LNCAP (cell line): Measurements from ENCODE around the gene MIEF2.

Experiments
- CTCF ChIP-seq: fragments of 450-650 bp; IDR thresholded peaks from 2 replicates; pipeline ENCODE4 v1.5.1; 2017; ENCODE audit warnings: mild to moderate bottlenecking

MIEF2 gene

GRCh38 chr17:18291718-18292540 lies 31.5 kb downstream of the MIEF2 start:
- no peak for TF ChIP-seq CTCF

GRCh38 chr17:18300725-18301480 lies 40.4 kb downstream of the MIEF2 start:
- no peak for TF ChIP-seq CTCF

- TF ChIP-seq CTCF, result no peak
Measured at GRCh38 chr17:18309202-18309601, 48.7 kb downstream of the MIEF2 start.

- TF ChIP-seq CTCF, result no peak
Measured at GRCh38 chr17:18314059-18314730, 53.7 kb downstream of the MIEF2 start.

GRCh38 chr17:18314731-18315561 lies 54.5 kb downstream of the MIEF2 start, which contains the start of the genes SMCR8 and TOP3A:
Gene SMCR8, plus strand, starts transcription at chr17:18315293. Its CDS starts 497 bp downstream, at chr17:18315790.
Gene TOP3A, minus strand, starts transcription at chr17:18314994. Its CDS starts 216 bp downstream, at chr17:18314778.
- no peak for TF ChIP-seq CTCF

- TF ChIP-seq CTCF, result no peak
Measured at GRCh38 chr17:18315562-18315922, 55.1 kb downstream of the MIEF2 start.

GRCh38 chr17:18315961-18316360 lies 55.5 kb downstream of the MIEF2 start:
- TF ChIP-seq CTCF, result no peak
